Measurements from ENCODE around the gene AFMID.
"Not testable (repeated sequence)": the region's sequence is repeated elsewhere in the genome, so short reads cannot be mapped to it uniquely, and the experiment has no call there.

AFMID gene

GRCh38 chr17:78252111-78252634 lies 65.0 kb downstream of the AFMID start:
- Histone ChIP-seq H3K4me3 (replicated peaks; ENCODE audit: insufficient read depth, low read length) (no peak overlapping the region), H3K27ac (replicated peaks) (no peak overlapping the region), H3K27me3 (ENCODE audit: insufficient read depth, poor library complexity, severe bottlenecking) (no peaks in the 10 kb centered on the region)
- no peak for DNase-seq (ENCODE audit: low read depth in 1 of 2, low spot score in 1 of 2)
- TF ChIP-seq REST (IDR thresholded peaks at IDR 0.05; ENCODE audit: insufficient replicate concordance, low read depth), result no peak
- TF ChIP-seq SPI1 (IDR thresholded peaks at IDR 0.05; ENCODE audit: borderline replicate concordance, low read depth), result no peak
- TF ChIP-seq CTCF (IDR thresholded peaks at IDR 0.05; ENCODE audit: insufficient read depth, low read length), result no peak
- no peak for TF ChIP-seq POLR2AphosphoS5 (IDR thresholded peaks at IDR 0.05; ENCODE audit: low read depth)
- no peak for TF ChIP-seq GABPA (IDR thresholded peaks at IDR 0.05; ENCODE audit: low read depth)

- DNase-seq (ENCODE audit: low read depth in 1 of 2, low spot score in 1 of 2), result no peak
- H3K27me3 ChIP-seq (ENCODE audit: insufficient read depth, poor library complexity, severe bottlenecking), result no peaks in the 10 kb centered on the region
- no peak overlapping the region for H3K4me3 ChIP-seq (replicated peaks; ENCODE audit: insufficient read depth, low read length)
- TF ChIP-seq CTCF (IDR thresholded peaks at IDR 0.05; ENCODE audit: insufficient read depth, low read length), result no peak
- TF ChIP-seq REST (IDR thresholded peaks at IDR 0.05; ENCODE audit: insufficient replicate concordance, low read depth), result no peak
- TF ChIP-seq POLR2AphosphoS5 (IDR thresholded peaks at IDR 0.05; ENCODE audit: low read depth), result no peak
- TF ChIP-seq GABPA (IDR thresholded peaks at IDR 0.05; ENCODE audit: low read depth), result no peak
- TF ChIP-seq SPI1 (IDR thresholded peaks at IDR 0.05; ENCODE audit: borderline replicate concordance, low read depth), result no peak
- no peak overlapping the region for H3K27ac ChIP-seq (replicated peaks)
Observed at GRCh38 chr17:78252701-78253635, 65.8 kb downstream of the AFMID start.

- H3K27ac ChIP-seq (replicated peaks), result peak overlapping the region; percentile 74
- H3K4me3 ChIP-seq (replicated peaks; ENCODE audit: insufficient read depth, low read length), result peak overlapping the region; percentile 64; the same call in 1 of the 2 replicates
- DNase-seq (ENCODE audit: low read depth in 1 of 2, low spot score in 1 of 2); H3K27me3 ChIP-seq (ENCODE audit: insufficient read depth, poor library complexity, severe bottlenecking): not testable (repeated sequence)
Observed at GRCh38 chr17:78253636-78253945, 66.4 kb downstream of the AFMID start.

- TF ChIP-seq SPI1 (IDR thresholded peaks at IDR 0.05; ENCODE audit: borderline replicate concordance, low read depth) (no peak), REST (IDR thresholded peaks at IDR 0.05; ENCODE audit: insufficient replicate concordance, low read depth) (no peak), GABPA (IDR thresholded peaks at IDR 0.05; ENCODE audit: low read depth) (no peak), CTCF (IDR thresholded peaks at IDR 0.05; ENCODE audit: insufficient read depth, low read length) (no peak), POLR2AphosphoS5 (IDR thresholded peaks at IDR 0.05; ENCODE audit: low read depth) (no peak)
- no peaks in the 10 kb centered on the region for H3K27me3 ChIP-seq (ENCODE audit: insufficient read depth, poor library complexity, severe bottlenecking)
- H3K27ac ChIP-seq (replicated peaks), result peak overlapping the region; percentile 74
- peak; percentile 79 to 81 for DNase-seq (ENCODE audit: low read depth in 1 of 2, low spot score in 1 of 2)
- H3K4me3 ChIP-seq (replicated peaks; ENCODE audit: insufficient read depth, low read length), result peak overlapping the region; percentile 64
Observed at GRCh38 chr17:78253946-78254672, 66.9 kb downstream of the AFMID start.
